Measurements from ENCODE around the gene AVP. TPM values are rescaled to one million over a fixed set of nuclear protein-coding genes. Genes with fewer than 3 reads are reported as not detected.
"Not testable (repeated sequence)": the region's sequence is repeated elsewhere in the genome, so short reads cannot be mapped to it uniquely, and the experiment has no call there.

AVP gene
- total and polyA plus RNA-seq, 4 donors: not detected

GRCh38 chr20:3071266-3071609 is 13.3 kb downstream of the AVP start:
- 81 to 84% methylated on average over 15 to 16 of the region's 16 CpGs for WGBS, 2 donors
- no peak overlapping the region for H3K27ac ChIP-seq (ENCODE audit: low read depth in 1 of 2, low read length in 2 of 2)
- no peaks in the 10 kb centered on the region for H3K27me3 ChIP-seq (ENCODE audit: control insufficient read depth in 1 of 2, insufficient read depth in 2 of 2, low read length in 1 of 2)
- DNase-seq (no peak), ATAC-seq (ENCODE audit: low FRiP score) (peak; percentile 15)
- H3K36me3 ChIP-seq (ENCODE audit: control insufficient read depth in 1 of 2, insufficient read depth in 2 of 2, low read length in 1 of 2): no peaks in the 10 kb centered on the region
- H3K4me3 ChIP-seq (ENCODE audit: low read length in 2 of 2): no peak overlapping the region
- H3K9me3 ChIP-seq (ENCODE audit: control insufficient read depth, low read length): no peaks in the 10 kb centered on the region
- intact Hi-C loops (cut with DNase I): no loop called here
- no peaks in the 10 kb centered on the region for H3K4me1 ChIP-seq (ENCODE audit: control insufficient read depth in 1 of 2, insufficient read depth in 2 of 2, low read length in 2 of 2)

GRCh38 chr20:3070725-3071124 is 13.8 kb downstream of the AVP start:
- Histone ChIP-seq H3K27me3 (ENCODE audit: control insufficient read depth in 1 of 2, insufficient read depth in 2 of 2, low read length in 1 of 2) (no peaks in the 10 kb centered on the region), H3K4me3 (ENCODE audit: low read length in 2 of 2) (no peak overlapping the region), H3K4me1 (ENCODE audit: control insufficient read depth in 1 of 2, insufficient read depth in 2 of 2, low read length in 2 of 2) (no peaks in the 10 kb centered on the region), H3K27ac (ENCODE audit: low read depth in 1 of 2, low read length in 2 of 2) (no peak overlapping the region), H3K36me3 (ENCODE audit: control insufficient read depth in 1 of 2, insufficient read depth in 2 of 2, low read length in 1 of 2) (no peaks in the 10 kb centered on the region), H3K9me3 (ENCODE audit: control insufficient read depth, low read length) (no peaks in the 10 kb centered on the region)
- 93 to 95% methylated on average over 4 of the region's 4 CpGs for WGBS, 2 donors
- DNase-seq (peak in 1 of 2 donors; percentile 9), ATAC-seq (ENCODE audit: low FRiP score) (no peak)
- intact Hi-C loops (cut with DNase I): no loop called here

DNA sequence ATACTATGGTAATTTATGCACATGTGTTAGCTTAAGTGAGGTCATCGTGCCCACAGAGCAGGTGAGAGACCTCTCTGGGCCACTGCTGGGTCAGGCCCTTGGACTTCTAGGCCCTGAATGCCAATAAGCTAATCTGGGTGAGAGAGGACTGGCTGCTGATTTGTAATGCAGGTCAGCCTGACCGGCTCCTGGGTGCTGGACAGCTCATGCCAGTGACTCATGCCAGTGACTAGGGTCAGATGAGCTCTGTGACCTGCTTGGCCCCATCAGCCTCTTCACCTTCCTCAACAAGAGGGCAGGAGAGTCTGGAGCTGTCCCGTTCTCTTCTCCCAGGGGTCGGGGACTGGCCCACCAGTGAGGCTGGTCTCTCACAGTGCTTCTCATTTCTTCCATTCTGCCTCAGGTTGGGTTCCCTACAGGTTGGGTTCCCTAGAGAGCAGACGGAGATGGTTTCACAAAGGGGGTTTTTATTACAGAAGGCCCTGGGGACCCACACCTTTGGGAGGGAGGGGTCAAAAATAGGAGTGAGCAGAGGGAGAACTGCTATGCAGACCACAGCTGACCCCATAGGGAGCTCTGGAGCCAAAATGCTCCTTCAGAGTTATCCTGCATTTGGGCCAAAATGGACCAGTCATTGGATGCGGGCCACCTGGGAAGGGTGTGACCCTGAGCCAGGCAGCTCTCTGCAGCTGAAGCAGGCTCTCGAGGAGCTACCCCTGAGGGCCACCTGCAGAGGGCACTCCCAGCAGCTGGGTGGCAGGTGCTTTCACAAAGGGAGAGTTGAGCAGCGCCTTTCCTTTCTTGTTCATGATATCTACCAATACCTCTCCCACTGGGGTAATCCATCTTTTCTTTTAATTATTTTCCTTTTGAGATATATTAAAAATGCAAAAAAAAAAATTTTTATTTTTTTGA is 15.3 kb downstream of the AVP start:
- Histone ChIP-seq H3K9me3 (ENCODE audit: control insufficient read depth, low read length) (no peaks in the 10 kb centered on the region), H3K27me3 (ENCODE audit: control insufficient read depth in 1 of 2, insufficient read depth in 2 of 2, low read length in 1 of 2) (no peaks in the 10 kb centered on the region), H3K36me3 (ENCODE audit: control insufficient read depth in 1 of 2, insufficient read depth in 2 of 2, low read length in 1 of 2) (no peaks in the 10 kb centered on the region), H3K4me3 (ENCODE audit: low read length in 2 of 2) (no peak overlapping the region), H3K4me1 (ENCODE audit: control insufficient read depth in 1 of 2, insufficient read depth in 2 of 2, low read length in 2 of 2) (no peaks in the 10 kb centered on the region), H3K27ac (ENCODE audit: low read depth in 1 of 2, low read length in 2 of 2) (no peak overlapping the region)
- DNase-seq (peak in 1 of 2 donors; percentile 63), ATAC-seq (ENCODE audit: low FRiP score) (no peak)
- WGBS, 2 donors: 90 to 91% methylated on average over 8 of the region's 8 CpGs
- intact Hi-C loops (cut with DNase I): no loop called here

DNA sequence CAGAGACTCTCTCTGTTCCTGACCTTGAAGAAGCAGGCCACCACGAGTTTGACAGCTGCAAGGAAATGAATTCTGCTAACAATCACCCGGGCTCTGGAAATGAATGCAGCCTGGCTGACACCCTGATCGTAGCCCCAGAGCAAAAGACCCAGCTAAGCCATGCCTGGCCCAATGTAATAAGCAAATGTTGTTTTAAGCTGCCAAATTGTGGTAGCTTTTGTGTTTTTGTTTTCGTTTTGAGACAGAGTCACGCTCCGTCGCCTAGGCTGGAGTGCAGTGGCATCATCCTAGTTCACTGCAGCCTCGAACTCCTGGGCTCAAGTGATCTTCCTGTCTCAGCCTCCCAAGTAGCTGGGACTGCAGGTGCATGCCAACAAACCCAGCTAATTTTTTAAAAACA is 16.4 kb downstream of the AVP start:
- Histone ChIP-seq H3K9me3 (ENCODE audit: control insufficient read depth, low read length) (no peaks in the 10 kb centered on the region), H3K4me1 (ENCODE audit: control insufficient read depth in 1 of 2, insufficient read depth in 2 of 2, low read length in 2 of 2) (no peaks in the 10 kb centered on the region), H3K36me3 (ENCODE audit: control insufficient read depth in 1 of 2, insufficient read depth in 2 of 2, low read length in 1 of 2) (no peaks in the 10 kb centered on the region), H3K27me3 (ENCODE audit: control insufficient read depth in 1 of 2, insufficient read depth in 2 of 2, low read length in 1 of 2) (no peaks in the 10 kb centered on the region), H3K4me3 (ENCODE audit: low read length in 2 of 2) (no peak overlapping the region), H3K27ac (ENCODE audit: low read depth in 1 of 2, low read length in 2 of 2) (no peak overlapping the region)
- 69 to 75% methylated on average over 8 of the region's 8 CpGs for WGBS, 2 donors
- DNase-seq (peak in 1 of 2 donors; percentile 44), ATAC-seq (ENCODE audit: low FRiP score) (no peak)
- intact Hi-C loops (cut with DNase I): no loop called here

GRCh38 chr20:3067139-3068014 is 17.1 kb downstream of the AVP start:
- ATAC-seq (ENCODE audit: low FRiP score) (no peak), DNase-seq (peak in 1 of 2 donors; percentile 35)
- no peaks in the 10 kb centered on the region for H3K4me1 ChIP-seq (ENCODE audit: control insufficient read depth in 1 of 2, insufficient read depth in 2 of 2, low read length in 2 of 2)
- no peak overlapping the region for H3K27ac ChIP-seq (ENCODE audit: low read depth in 1 of 2, low read length in 2 of 2)
- no peaks in the 10 kb centered on the region for H3K27me3 ChIP-seq (ENCODE audit: control insufficient read depth in 1 of 2, insufficient read depth in 2 of 2, low read length in 1 of 2)
- intact Hi-C loops (cut with DNase I): no loop called here
- no peaks in the 10 kb centered on the region for H3K36me3 ChIP-seq (ENCODE audit: control insufficient read depth in 1 of 2, insufficient read depth in 2 of 2, low read length in 1 of 2)
- WGBS, 2 donors: 80 to 82% methylated on average over 23 of the region's 23 CpGs
- H3K4me3 ChIP-seq (ENCODE audit: low read length in 2 of 2): no peak overlapping the region
- no peaks in the 10 kb centered on the region for H3K9me3 ChIP-seq (ENCODE audit: control insufficient read depth, low read length)

DNA sequence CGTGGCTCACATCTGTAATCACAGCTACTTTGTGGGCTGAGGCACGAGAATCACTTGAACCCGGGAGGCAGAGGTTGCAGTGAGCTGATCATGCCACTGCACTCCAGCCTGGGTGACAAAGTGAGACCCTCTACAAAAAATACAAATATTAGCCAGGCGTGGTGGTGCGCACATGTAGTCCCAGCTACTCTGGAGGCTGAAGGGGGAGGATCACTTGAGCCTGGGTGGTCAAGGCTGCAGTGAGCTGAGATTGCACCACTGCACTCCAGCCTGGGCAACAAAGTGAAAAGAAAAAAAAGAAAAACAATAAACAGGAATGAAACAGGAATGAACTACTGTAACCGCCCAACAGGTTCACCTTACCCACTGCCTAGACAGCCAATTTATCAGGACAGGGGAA is 20.4 kb downstream of the AVP start:
- H3K4me3 ChIP-seq (ENCODE audit: low read length in 2 of 2); H3K27ac ChIP-seq (ENCODE audit: low read depth in 1 of 2, low read length in 2 of 2); intact Hi-C loops (cut with DNase I); ATAC-seq (ENCODE audit: low FRiP score); H3K4me1 ChIP-seq (ENCODE audit: control insufficient read depth in 1 of 2, insufficient read depth in 2 of 2, low read length in 2 of 2); H3K9me3 ChIP-seq (ENCODE audit: control insufficient read depth, low read length); H3K27me3 ChIP-seq (ENCODE audit: control insufficient read depth in 1 of 2, insufficient read depth in 2 of 2, low read length in 1 of 2); H3K36me3 ChIP-seq (ENCODE audit: control insufficient read depth in 1 of 2, insufficient read depth in 2 of 2, low read length in 1 of 2): not testable (repeated sequence)
- DNase-seq: peak in 1 of 2 donors; percentile 25
- 71 to 82% methylated on average over 6 of the region's 6 CpGs for WGBS, 2 donors

- Histone ChIP-seq H3K27ac (ENCODE audit: low read depth in 1 of 2, low read length in 2 of 2) (no peak overlapping the region), H3K9me3 (ENCODE audit: control insufficient read depth, low read length) (no peaks in the 10 kb centered on the region), H3K36me3 (ENCODE audit: control insufficient read depth in 1 of 2, insufficient read depth in 2 of 2, low read length in 1 of 2) (no peaks in the 10 kb centered on the region), H3K27me3 (ENCODE audit: control insufficient read depth in 1 of 2, insufficient read depth in 2 of 2, low read length in 1 of 2) (no peaks in the 10 kb centered on the region), H3K4me3 (ENCODE audit: low read length in 2 of 2) (no peak overlapping the region), H3K4me1 (ENCODE audit: control insufficient read depth in 1 of 2, insufficient read depth in 2 of 2, low read length in 2 of 2) (no peaks in the 10 kb centered on the region)
- intact Hi-C loops (cut with DNase I): no loop called here
- 88 to 90% methylated on average over 3 of the region's 3 CpGs for WGBS, 2 donors
- ATAC-seq (ENCODE audit: low FRiP score): no peak
- DNase-seq: no peak
Observed at GRCh38 chr20:3059489-3059888, 25.0 kb downstream of the AVP start.

DNA sequence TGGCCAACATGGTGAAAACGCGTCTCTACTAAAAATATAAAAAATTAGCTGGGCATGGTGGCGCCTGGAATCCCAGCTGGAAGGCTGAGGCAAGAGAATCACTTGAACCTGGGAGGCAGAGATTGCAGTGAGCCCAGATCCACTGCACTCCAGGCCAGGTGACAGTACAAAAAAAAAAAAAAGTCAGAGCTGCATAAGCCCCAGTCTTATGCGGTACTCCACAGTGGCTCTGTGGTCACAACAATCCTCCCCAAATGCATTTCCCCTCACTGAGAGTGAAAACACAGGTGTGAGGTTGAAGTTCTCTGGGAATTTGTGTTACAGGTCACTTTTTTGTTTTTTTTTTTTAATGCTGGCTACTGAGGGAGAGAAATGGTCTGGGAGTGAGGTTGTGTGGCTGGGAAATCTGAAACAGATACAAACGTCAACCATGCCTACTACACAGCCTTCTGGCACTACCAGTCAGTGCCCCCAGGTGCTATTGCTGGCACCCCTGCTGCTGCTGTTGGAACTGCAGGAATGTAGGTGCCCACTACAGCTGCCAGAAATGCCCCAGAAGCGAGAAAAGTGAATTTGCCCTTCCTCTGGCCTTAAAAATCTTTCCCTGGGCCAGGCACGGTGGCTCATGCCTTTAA is 33.0 kb downstream of the AVP start:
- ATAC-seq (ENCODE audit: low FRiP score): no peak
- intact Hi-C loops (cut with DNase I): loop anchor here (5.0 kb wide), 1 partner anchor 66 kb away; no protein-coding TSS in a partner anchor

More for the DNA sequence above, 33.0 kb downstream of the AVP start:
- H3K27me3 ChIP-seq (ENCODE audit: control insufficient read depth in 1 of 2, insufficient read depth in 2 of 2, low read length in 1 of 2): no peaks in the 10 kb centered on the region
- no peak overlapping the region for H3K27ac ChIP-seq (ENCODE audit: low read depth in 1 of 2, low read length in 2 of 2)
- no peak for DNase-seq
- H3K9me3 ChIP-seq (ENCODE audit: control insufficient read depth, low read length): no peaks in the 10 kb centered on the region
- H3K4me3 ChIP-seq (ENCODE audit: low read length in 2 of 2): no peak overlapping the region
- 61 to 66% methylated on average over 7 of the region's 7 CpGs for WGBS, 2 donors
- H3K36me3 ChIP-seq (ENCODE audit: control insufficient read depth in 1 of 2, insufficient read depth in 2 of 2, low read length in 1 of 2): peaks cover 0 to 7% of the 10 kb centered on the region in 2 donors
- H3K4me1 ChIP-seq (ENCODE audit: control insufficient read depth in 1 of 2, insufficient read depth in 2 of 2, low read length in 2 of 2): no peaks in the 10 kb centered on the region
